Neural cell (in vitro differentiated cells): Measurements from ENCODE around the gene MACROD1. TPM values are rescaled to one million over a fixed set of nuclear protein-coding genes. Genes with fewer than 3 reads are reported as not detected.

Source experiments
- H2AFZ ChIP-seq: fragments of 200-600, 300-800 bp; sonication (generic), shearing (Covaris generic); 2 replicates; pipeline ENCODE4 v1.6.0; 2014; ENCODE audit warnings: low read depth, mild to moderate bottlenecking, antibody characterized with exemption, low read length, moderate library complexity
- H3F3A ChIP-seq: fragments of 200-600 bp; shearing (Covaris generic); 2 replicates; pipeline ENCODE4 v1.6.1; 2016; ENCODE audit warnings: mild to moderate bottlenecking, moderate library complexity, mixed read lengths, antibody characterized with exemption, low read length; ENCODE audit not compliant: insufficient read depth, poor library complexity, severe bottlenecking
- H3K27ac ChIP-seq: fragments of 200-600, 300-800 bp; sonication (generic), shearing (Covaris generic); 2 replicates; pipeline ENCODE4 v1.5.1; 2014; ENCODE audit warnings: mild to moderate bottlenecking, low read length, moderate library complexity
- H3K27me3 ChIP-seq: fragments of 300-800, 200-600 bp; sonication (generic), shearing (Covaris generic); 2 replicates; pipeline ENCODE4 v1.6.0; 2014; ENCODE audit warnings: mild to moderate bottlenecking, low read depth, low read length, moderate library complexity; ENCODE audit not compliant: insufficient read depth
- H3K36me3 ChIP-seq: fragments of 300-800, 200-600 bp; sonication (generic), shearing (Covaris generic); 2 replicates; pipeline ENCODE4 v1.5.1; 2014; ENCODE audit warnings: mild to moderate bottlenecking, antibody characterized with exemption, low read length, moderate library complexity; ENCODE audit not compliant: insufficient read depth
- H3K4me2 ChIP-seq: fragments of 300-800, 200-600 bp; sonication (generic), shearing (Covaris generic); 2 replicates; pipeline ENCODE4 v1.6.0; 2014; ENCODE audit warnings: mild to moderate bottlenecking, low read length
- H3K4me3 ChIP-seq: fragments of 300-800, 200-600 bp; sonication (generic), shearing (Covaris generic); 2 replicates; pipeline ENCODE4 v1.5.1; 2014; ENCODE audit warnings: mild to moderate bottlenecking, low read length, moderate library complexity
- H3K79me2 ChIP-seq: fragments of 200-600 bp; shearing (Covaris generic); replicated peaks from 2 replicates; pipeline ENCODE4 v1.6.0; 2014; ENCODE audit warnings: mild to moderate bottlenecking, low read length, moderate library complexity; ENCODE audit not compliant: insufficient read depth
- H3K9ac ChIP-seq: fragments of 300-800, 200-600 bp; sonication (generic), shearing (Covaris generic); 2 replicates; pipeline ENCODE4 v1.6.1; 2016; ENCODE audit warnings: mild to moderate bottlenecking, low read length, mixed read lengths
- H3K9me2 ChIP-seq: fragments of 200-600 bp; shearing (Covaris generic); 2 replicates; pipeline ENCODE4 v1.6.1; 2016; ENCODE audit warnings: mild to moderate bottlenecking, low read length, mixed read lengths; ENCODE audit not compliant: insufficient read depth
- H3K9me3 ChIP-seq: fragments of 200-600, 300-800 bp; sonication (generic), shearing (Covaris generic); 2 replicates; pipeline ENCODE4 v1.6.1; 2016; ENCODE audit warnings: mild to moderate bottlenecking, mixed run types, low read length, moderate library complexity, mixed read lengths
- H4K20me1 ChIP-seq: fragments of 200-600 bp; shearing (Covaris generic); 2 replicates; pipeline ENCODE4 v1.6.1; 2016; ENCODE audit warnings: mild to moderate bottlenecking, mixed run types; ENCODE audit not compliant: insufficient read depth
- EP300 ChIP-seq: fragments of 450-650 bp; conservative IDR thresholded peaks from 2 replicates; pipeline ENCODE4 v1.6.1; 2014; ENCODE audit warnings: antibody characterized with exemption, mild to moderate bottlenecking, moderate library complexity; ENCODE audit not compliant: poor library complexity, severe bottlenecking
- EZH2 ChIP-seq: fragments of 200-600, 300-800 bp; shearing (Covaris generic), sonication (generic); IDR thresholded peaks from 2 replicates; pipeline ENCODE4 v1.6.1; 2014; ENCODE audit warnings: antibody characterized with exemption, low read length, borderline replicate concordance, mild to moderate bottlenecking; ENCODE audit not compliant: insufficient read depth, poor library complexity, severe bottlenecking
- MXI1 ChIP-seq: fragments of 450-650 bp; conservative IDR thresholded peaks from 2 replicates; pipeline ENCODE4 v1.6.1; 2014; ENCODE audit warnings: antibody characterized with exemption, mild to moderate bottlenecking; ENCODE audit not compliant: poor library complexity, severe bottlenecking
- POLR2AphosphoS5 ChIP-seq: IDR thresholded peaks from 2 replicates; pipeline ENCODE4 v1.6.1; 2012
- RAD21 ChIP-seq: fragments of 450-650 bp; conservative IDR thresholded peaks from 2 replicates; pipeline ENCODE4 v1.6.1; 2014; ENCODE audit warnings: antibody characterized with exemption, mild to moderate bottlenecking, moderate library complexity
- SMC3 ChIP-seq: fragments of 450-650 bp; conservative IDR thresholded peaks from 2 replicates; pipeline ENCODE4 v1.6.1; 2014; ENCODE audit warnings: antibody characterized with exemption, mild to moderate bottlenecking, moderate library complexity; ENCODE audit not compliant: poor library complexity
- TAF1 ChIP-seq: IDR thresholded peaks from 2 replicates; pipeline ENCODE4 v1.6.1; 2012; ENCODE audit warnings: low read depth
- polyA plus RNA-seq: library from polyadenylated mRNA; depleted of rRNA; stranded (reverse); fragments of >200 nt; gene quantifications from 2 replicates; pipeline ENCODE4 v1.2.3, GENCODE V29; 2014
- TF ChIP-seq, protein P1 (sequence below): fragments of 450-650 bp; IDR thresholded peaks from 2 replicates; pipeline ENCODE4 v1.5.1; 2014; ENCODE audit warnings: antibody characterized with exemption, mild to moderate bottlenecking, moderate library complexity; ENCODE audit not compliant: poor library complexity, severe bottlenecking
- TF ChIP-seq, protein P2 (sequence below): IDR thresholded peaks from 2 replicates; pipeline ENCODE4 v1.6.1; 2012; ENCODE audit warnings: borderline replicate concordance

The MACROD1 gene
- polyA plus RNA-seq, 1 donor from 2014 or later, result 30.8 TPM

GRCh38 chr11:64073542-64073941, 92.4 kb downstream of the MACROD1 start:
- Histone ChIP-seq H3K27me3 (no peaks in the 10 kb centered on the region), H4K20me1 (no peaks in the 10 kb centered on the region), H3K4me3 (no peak overlapping the region), H3K4me2 (no peak overlapping the region), H3K9me2 (no peaks in the 10 kb centered on the region), H3K9ac (no peak overlapping the region), H3K36me3 (no peaks in the 10 kb centered on the region), H3F3A (no peaks in the 10 kb centered on the region), H3K9me3 (no peaks in the 10 kb centered on the region), H3K27ac (no peak overlapping the region), H2AFZ (no peak overlapping the region), H3K79me2 (no peaks in the 10 kb centered on the region)
- TF ChIP-seq, protein P1, sequence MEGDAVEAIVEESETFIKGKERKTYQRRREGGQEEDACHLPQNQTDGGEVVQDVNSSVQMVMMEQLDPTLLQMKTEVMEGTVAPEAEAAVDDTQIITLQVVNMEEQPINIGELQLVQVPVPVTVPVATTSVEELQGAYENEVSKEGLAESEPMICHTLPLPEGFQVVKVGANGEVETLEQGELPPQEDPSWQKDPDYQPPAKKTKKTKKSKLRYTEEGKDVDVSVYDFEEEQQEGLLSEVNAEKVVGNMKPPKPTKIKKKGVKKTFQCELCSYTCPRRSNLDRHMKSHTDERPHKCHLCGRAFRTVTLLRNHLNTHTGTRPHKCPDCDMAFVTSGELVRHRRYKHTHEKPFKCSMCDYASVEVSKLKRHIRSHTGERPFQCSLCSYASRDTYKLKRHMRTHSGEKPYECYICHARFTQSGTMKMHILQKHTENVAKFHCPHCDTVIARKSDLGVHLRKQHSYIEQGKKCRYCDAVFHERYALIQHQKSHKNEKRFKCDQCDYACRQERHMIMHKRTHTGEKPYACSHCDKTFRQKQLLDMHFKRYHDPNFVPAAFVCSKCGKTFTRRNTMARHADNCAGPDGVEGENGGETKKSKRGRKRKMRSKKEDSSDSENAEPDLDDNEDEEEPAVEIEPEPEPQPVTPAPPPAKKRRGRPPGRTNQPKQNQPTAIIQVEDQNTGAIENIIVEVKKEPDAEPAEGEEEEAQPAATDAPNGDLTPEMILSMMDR, result no peak
- TF ChIP-seq EZH2 (no peak), SMC3 (no peak), POLR2AphosphoS5 (no peak), TAF1 (no peak), RAD21 (no peak), MXI1 (no peak), EP300 (no peak)
- TF ChIP-seq, protein P2, sequence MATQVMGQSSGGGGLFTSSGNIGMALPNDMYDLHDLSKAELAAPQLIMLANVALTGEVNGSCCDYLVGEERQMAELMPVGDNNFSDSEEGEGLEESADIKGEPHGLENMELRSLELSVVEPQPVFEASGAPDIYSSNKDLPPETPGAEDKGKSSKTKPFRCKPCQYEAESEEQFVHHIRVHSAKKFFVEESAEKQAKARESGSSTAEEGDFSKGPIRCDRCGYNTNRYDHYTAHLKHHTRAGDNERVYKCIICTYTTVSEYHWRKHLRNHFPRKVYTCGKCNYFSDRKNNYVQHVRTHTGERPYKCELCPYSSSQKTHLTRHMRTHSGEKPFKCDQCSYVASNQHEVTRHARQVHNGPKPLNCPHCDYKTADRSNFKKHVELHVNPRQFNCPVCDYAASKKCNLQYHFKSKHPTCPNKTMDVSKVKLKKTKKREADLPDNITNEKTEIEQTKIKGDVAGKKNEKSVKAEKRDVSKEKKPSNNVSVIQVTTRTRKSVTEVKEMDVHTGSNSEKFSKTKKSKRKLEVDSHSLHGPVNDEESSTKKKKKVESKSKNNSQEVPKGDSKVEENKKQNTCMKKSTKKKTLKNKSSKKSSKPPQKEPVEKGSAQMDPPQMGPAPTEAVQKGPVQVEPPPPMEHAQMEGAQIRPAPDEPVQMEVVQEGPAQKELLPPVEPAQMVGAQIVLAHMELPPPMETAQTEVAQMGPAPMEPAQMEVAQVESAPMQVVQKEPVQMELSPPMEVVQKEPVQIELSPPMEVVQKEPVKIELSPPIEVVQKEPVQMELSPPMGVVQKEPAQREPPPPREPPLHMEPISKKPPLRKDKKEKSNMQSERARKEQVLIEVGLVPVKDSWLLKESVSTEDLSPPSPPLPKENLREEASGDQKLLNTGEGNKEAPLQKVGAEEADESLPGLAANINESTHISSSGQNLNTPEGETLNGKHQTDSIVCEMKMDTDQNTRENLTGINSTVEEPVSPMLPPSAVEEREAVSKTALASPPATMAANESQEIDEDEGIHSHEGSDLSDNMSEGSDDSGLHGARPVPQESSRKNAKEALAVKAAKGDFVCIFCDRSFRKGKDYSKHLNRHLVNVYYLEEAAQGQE, result no peak

DNA sequence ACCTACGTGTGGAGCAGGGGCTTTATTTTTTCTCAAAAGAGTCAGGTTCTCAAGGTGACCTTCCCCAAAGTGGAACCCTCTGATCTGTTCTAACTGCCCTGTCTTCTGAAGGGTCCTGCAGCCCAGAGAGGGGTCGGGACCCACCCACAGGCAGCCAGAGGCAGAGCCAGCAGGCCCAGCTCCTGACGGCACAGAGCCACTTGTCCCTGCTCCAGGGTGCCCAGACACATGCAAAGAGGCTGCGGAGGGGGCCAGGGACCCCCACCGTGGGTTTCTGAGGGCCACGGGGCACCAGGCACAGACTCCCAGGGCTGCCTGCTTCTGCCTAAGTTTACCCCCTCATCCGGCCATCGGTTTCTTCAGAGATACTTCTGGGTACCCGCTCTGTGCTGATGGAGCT, 93.0 kb downstream of the MACROD1 start:
- H2AFZ ChIP-seq, result no peak overlapping the region
- no peaks in the 10 kb centered on the region for H3K9me2 ChIP-seq
- no peak overlapping the region for H3K4me2 ChIP-seq
- no peak overlapping the region for H3K27ac ChIP-seq
- no peaks in the 10 kb centered on the region for H4K20me1 ChIP-seq
- H3K36me3 ChIP-seq, result no peaks in the 10 kb centered on the region
- H3K4me3 ChIP-seq, result no peak overlapping the region
- no peak overlapping the region for H3K9ac ChIP-seq
- H3F3A ChIP-seq, result no peaks in the 10 kb centered on the region
- TF ChIP-seq SMC3 (no peak), EZH2 (no peak)
- H3K9me3 ChIP-seq, result no peaks in the 10 kb centered on the region
- H3K79me2 ChIP-seq, result no peaks in the 10 kb centered on the region
- no peaks in the 10 kb centered on the region for H3K27me3 ChIP-seq

- Histone ChIP-seq H2AFZ (no peak overlapping the region), H3K36me3 (no peaks in the 10 kb centered on the region), H3K4me2 (no peak overlapping the region), H4K20me1 (no peaks in the 10 kb centered on the region), H3K4me3 (no peak overlapping the region), H3K9me3 (no peaks in the 10 kb centered on the region), H3K27ac (no peak overlapping the region), H3K9me2 (no peaks in the 10 kb centered on the region), H3K9ac (no peak overlapping the region), H3K79me2 (no peaks in the 10 kb centered on the region), H3F3A (no peaks in the 10 kb centered on the region), H3K27me3 (no peaks in the 10 kb centered on the region)
- no peak for TF ChIP-seq EZH2
- TF ChIP-seq, protein P2, result no peak
- no peak for TF ChIP-seq TAF1
- no peak for TF ChIP-seq SMC3
- TF ChIP-seq RAD21, result no peak
- TF ChIP-seq MXI1, result no peak
- TF ChIP-seq POLR2AphosphoS5, result no peak
- no peak for TF ChIP-seq EP300
- TF ChIP-seq, protein P1, result no peak
Observed at GRCh38 chr11:64072403-64072802, 93.5 kb downstream of the MACROD1 start.
